Vagina (tissue), 2 donors: ENCODE results near the gene DNM3. TPM values are rescaled to one million over a fixed set of nuclear protein-coding genes. Genes with fewer than 3 reads are reported as not detected.
A peak's percentile ranks its signal among the peaks of the same experiment; 100 is the strongest.
"Not testable (repeated sequence)": the region's sequence is repeated elsewhere in the genome, so short reads cannot be mapped to it uniquely, and the experiment has no call there.

Experiments used
- DNase-seq, 2 donors: peaks; one replicate each; pipeline ENCODE4 v3.0.0-alpha.2; 2017; ENCODE audit errors: extremely low spot score in 2 of 2
- H3K27ac ChIP-seq: fragments of 200-600 bp; sonication (generic); one replicate; pipeline ENCODE4 v1.5.1; 2019
- H3K27me3 ChIP-seq: fragments of 200-600 bp; sonication (generic); one replicate; pipeline ENCODE4 v1.5.1; 2019
- H3K36me3 ChIP-seq, 2 donors: fragments of 200-600 bp; sonication (generic); one replicate each; pipeline ENCODE4 v1.5.1; 2017 to 2019
- H3K4me1 ChIP-seq: fragments of 200-600 bp; sonication (generic); one replicate; pipeline ENCODE4 v1.5.1; 2019
- H3K4me3 ChIP-seq, 2 donors: fragments of 200-600 bp; sonication (generic); 1 replicate in 1 of 2; 2 replicates in 1 of 2; pipeline ENCODE4 v1.5.1; 2016 to 2019
- H3K9me3 ChIP-seq: fragments of 200-600 bp; sonication (generic); one replicate; pipeline ENCODE4 v1.5.1; 2019
- CTCF ChIP-seq, 3 experiments: fragments of 450-650 bp in 2 of 3; fragments of 200-600 bp in 1 of 3; sonication (generic) in 1 of 3; IDR thresholded peaks; one replicate each; pipeline ENCODE4 v1.5.1; 2017 to 2019; ENCODE audit warnings: antibody characterized with exemption in 3 of 3, mild to moderate bottlenecking in 2 of 3, moderate library complexity in 2 of 3
- POLR2A ChIP-seq, 2 donors: fragments of 450-650 bp; IDR thresholded peaks; one replicate each; pipeline ENCODE4 v1.6.1; 2017; ENCODE audit warnings: antibody characterized with exemption in 2 of 2, mild to moderate bottlenecking in 2 of 2, moderate library complexity in 2 of 2
- POLR2AphosphoS5 ChIP-seq, 2 donors: sonication (generic); formaldehyde crosslinking; IDR thresholded peaks; one replicate each; pipeline ENCODE4 v1.9.0; 2017; ENCODE audit warnings: antibody characterized with exemption in 2 of 2, mild to moderate bottlenecking in 2 of 2, low read depth in 1 of 2; ENCODE audit not compliant: insufficient read depth in 1 of 2
- intact Hi-C: fragments of 100-400 bp; cut with DNase I; formaldehyde crosslinking; loops from one replicate; pipeline ENCODE4 v1.15.1; 2023
- total RNA-seq: library from RNA; depleted of rRNA; stranded (reverse); fragments of >200 nt; gene quantifications from one replicate; pipeline ENCODE4 v1.2.3, GENCODE V29; 2016

The DNM3 gene
- total RNA-seq, 1 donor from 2014 or later: 15.5 TPM

GRCh38 chr1:172068334-172068733 lies 227.0 kb downstream of the DNM3 start:
- no peak for DNase-seq
- TF ChIP-seq CTCF (IDR thresholded peaks at IDR 0.05): no peak
- TF ChIP-seq POLR2AphosphoS5 (IDR thresholded peaks at IDR 0.05; ENCODE audit: insufficient read depth in 1 of 2, low read depth in 1 of 2): no peak
- TF ChIP-seq POLR2A (IDR thresholded peaks at IDR 0.05): no peak
- no peaks in the 10 kb centered on the region for H3K36me3 ChIP-seq
- no peaks in the 10 kb centered on the region for H3K27me3 ChIP-seq
- H3K27ac ChIP-seq: no peak overlapping the region
- peaks cover 16% of the 10 kb centered on the region for H3K4me1 ChIP-seq
- no peak overlapping the region for H3K4me3 ChIP-seq
- intact Hi-C loops: no loop called here
- no peaks in the 10 kb centered on the region for H3K9me3 ChIP-seq

DNA sequence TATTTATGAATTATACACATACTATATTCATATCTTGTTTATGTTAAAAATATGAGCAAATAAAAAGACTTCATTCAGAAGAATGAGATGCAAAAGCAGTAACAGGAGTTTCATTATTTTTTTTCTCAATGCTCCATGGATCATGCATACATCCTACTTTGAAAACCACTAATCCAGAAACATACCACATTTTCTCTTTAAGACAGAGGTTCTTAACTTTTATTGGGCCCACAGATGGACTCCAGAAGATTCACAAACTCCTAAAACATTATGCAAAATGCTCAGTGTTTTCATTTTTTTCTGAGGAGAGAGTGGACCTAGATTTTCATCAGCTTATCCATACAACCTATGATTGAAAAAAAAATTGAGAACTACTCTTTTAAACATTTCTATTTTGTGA lies 227.8 kb downstream of the DNM3 start:
- intact Hi-C loops: no loop called here
- Histone ChIP-seq H3K36me3 (no peaks in the 10 kb centered on the region), H3K4me3 (no peak overlapping the region), H3K4me1 (peaks cover 16% of the 10 kb centered on the region), H3K9me3 (no peaks in the 10 kb centered on the region), H3K27ac (peak overlapping the region; percentile 42), H3K27me3 (no peaks in the 10 kb centered on the region)
- DNase-seq: no peak
- no peak for TF ChIP-seq POLR2A (IDR thresholded peaks at IDR 0.05)
- TF ChIP-seq POLR2AphosphoS5 (IDR thresholded peaks at IDR 0.05; ENCODE audit: insufficient read depth in 1 of 2, low read depth in 1 of 2): no peak
- TF ChIP-seq CTCF (IDR thresholded peaks at IDR 0.05): no peak

- Histone ChIP-seq H3K27ac (peak overlapping the region; percentile 42), H3K36me3 (no peaks in the 10 kb centered on the region), H3K27me3 (no peaks in the 10 kb centered on the region), H3K4me1 (peaks cover 16% of the 10 kb centered on the region), H3K4me3 (no peak overlapping the region), H3K9me3 (no peaks in the 10 kb centered on the region)
- no peak for DNase-seq
- intact Hi-C loops: no loop called here
- TF ChIP-seq POLR2A (IDR thresholded peaks at IDR 0.05) (no peak), POLR2AphosphoS5 (IDR thresholded peaks at IDR 0.05; ENCODE audit: insufficient read depth in 1 of 2, low read depth in 1 of 2) (no peak), CTCF (IDR thresholded peaks at IDR 0.05) (no peak)
Observed at GRCh38 chr1:172069534-172069933, 228.2 kb downstream of the DNM3 start.

GRCh38 chr1:172070055-172070454 lies 228.8 kb downstream of the DNM3 start:
- no peak for DNase-seq
- Histone ChIP-seq H3K4me1 (peaks cover 16% of the 10 kb centered on the region), H3K27me3 (no peaks in the 10 kb centered on the region), H3K27ac (peak overlapping the region; percentile 42), H3K4me3 (no peak overlapping the region), H3K36me3 (no peaks in the 10 kb centered on the region), H3K9me3 (no peaks in the 10 kb centered on the region)
- intact Hi-C loops: no loop called here
- TF ChIP-seq CTCF (IDR thresholded peaks at IDR 0.05) (no peak), POLR2A (IDR thresholded peaks at IDR 0.05) (no peak), POLR2AphosphoS5 (IDR thresholded peaks at IDR 0.05; ENCODE audit: insufficient read depth in 1 of 2, low read depth in 1 of 2) (no peak)

DNA sequence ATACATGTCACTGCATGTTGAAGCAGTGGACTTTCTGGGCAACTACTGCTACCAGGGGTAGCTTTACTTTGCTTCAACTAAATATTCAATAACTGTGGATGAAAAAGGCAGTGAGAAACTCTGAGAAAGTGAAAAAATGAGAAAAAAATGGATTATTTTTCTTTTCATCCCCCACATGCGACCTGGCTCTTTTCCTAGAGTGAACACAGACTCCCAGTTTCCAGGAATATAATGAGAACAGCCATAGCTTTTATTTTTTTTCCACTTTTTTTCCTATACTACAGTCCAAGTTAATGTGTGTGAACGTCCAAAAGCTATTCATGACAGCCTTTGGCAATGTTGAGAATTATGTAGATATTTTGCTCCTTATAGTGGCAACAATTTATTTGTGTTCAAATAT lies 230.4 kb downstream of the DNM3 start:
- intact Hi-C loops: no loop called here
- no peak for TF ChIP-seq POLR2A (IDR thresholded peaks at IDR 0.05)
- TF ChIP-seq POLR2AphosphoS5 (IDR thresholded peaks at IDR 0.05; ENCODE audit: insufficient read depth in 1 of 2, low read depth in 1 of 2): no peak
- TF ChIP-seq CTCF (IDR thresholded peaks at IDR 0.05): no peak
- Histone ChIP-seq H3K36me3 (no peaks in the 10 kb centered on the region), H3K27me3 (no peaks in the 10 kb centered on the region), H3K4me3 (no peak overlapping the region), H3K27ac (no peak overlapping the region), H3K4me1 (peaks cover 16% of the 10 kb centered on the region), H3K9me3 (no peaks in the 10 kb centered on the region)
- no peak for DNase-seq

- H3K36me3 ChIP-seq, H3K27me3 ChIP-seq, H3K9me3 ChIP-seq, H3K4me3 ChIP-seq, H3K27ac ChIP-seq, H3K4me1 ChIP-seq, DNase-seq, intact Hi-C loops: not testable (repeated sequence)
Observed at GRCh38 chr1:172079859-172080258, 238.6 kb downstream of the DNM3 start.
